HG02970 (cell line): ENCODE data around the gene ARHGEF28.

Source experiments
- ATAC-seq: cut with Tn5 transposase; IDR thresholded peaks from one replicate; pipeline ENCODE4 v1.9.1; 2021; ENCODE audit warnings: mild to moderate bottlenecking, moderate library complexity, moderate number of reproducible peaks; ENCODE audit not compliant: unreplicated experiment, low FRiP score

Gene ARHGEF28

GRCh38 chr5:73648515-73648914 lies 22.5 kb downstream of the ARHGEF28 start:
- no peak for ATAC-seq

DNA sequence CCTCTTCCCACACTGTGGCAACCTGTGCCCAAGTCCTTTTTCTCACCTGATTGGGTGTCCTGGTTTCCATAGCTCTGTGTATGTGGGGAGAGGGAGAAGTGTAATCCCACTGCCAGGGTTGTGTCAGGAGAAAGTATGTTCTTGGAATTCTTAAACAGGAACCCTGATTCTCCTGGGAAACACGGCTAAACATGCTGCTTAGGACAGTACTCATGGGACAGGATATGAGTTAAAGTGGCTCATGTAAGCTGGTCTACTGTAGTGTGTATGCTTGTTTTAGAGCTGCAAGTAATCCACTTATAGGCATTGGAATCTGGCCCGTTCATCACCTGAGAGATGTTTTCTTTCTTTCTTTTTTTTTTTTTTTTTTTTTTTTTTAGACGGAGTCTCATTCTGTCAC lies 23.9 kb downstream of the ARHGEF28 start:
- no peak for ATAC-seq

GRCh38 chr5:73652391-73652790 lies 26.4 kb downstream of the ARHGEF28 start:
- no peak for ATAC-seq

DNA sequence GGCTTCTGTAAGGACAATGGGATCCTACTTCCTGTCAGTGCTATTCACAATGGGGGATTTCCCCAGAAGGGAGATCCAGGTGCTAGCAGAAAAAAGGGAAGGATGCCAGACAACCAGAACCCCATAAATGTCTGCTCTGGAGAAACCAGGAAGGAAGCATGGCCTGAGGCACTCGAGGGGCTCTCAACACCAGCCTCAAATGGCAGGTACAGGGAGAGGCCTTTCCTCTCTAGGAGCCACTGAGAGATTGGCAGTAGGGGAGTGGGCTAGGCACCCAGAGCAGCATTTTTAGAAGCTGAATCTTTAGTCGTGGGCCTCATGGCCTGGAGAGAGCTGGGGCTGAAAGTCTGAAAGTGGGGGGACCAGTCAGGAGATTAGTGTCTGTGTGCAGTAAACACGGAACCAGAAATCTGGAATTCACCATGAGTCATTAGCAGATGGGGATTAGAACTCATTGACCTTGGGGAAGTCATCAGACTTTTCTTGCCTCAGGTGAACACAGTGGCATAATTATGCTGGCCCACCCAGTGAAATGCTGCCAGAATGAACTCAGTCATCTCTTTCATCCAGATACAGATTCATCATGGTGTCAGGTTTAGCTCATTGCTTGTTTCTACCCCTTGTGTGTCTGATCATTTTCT lies 28.3 kb downstream of the ARHGEF28 start:
- no peak for ATAC-seq

DNA sequence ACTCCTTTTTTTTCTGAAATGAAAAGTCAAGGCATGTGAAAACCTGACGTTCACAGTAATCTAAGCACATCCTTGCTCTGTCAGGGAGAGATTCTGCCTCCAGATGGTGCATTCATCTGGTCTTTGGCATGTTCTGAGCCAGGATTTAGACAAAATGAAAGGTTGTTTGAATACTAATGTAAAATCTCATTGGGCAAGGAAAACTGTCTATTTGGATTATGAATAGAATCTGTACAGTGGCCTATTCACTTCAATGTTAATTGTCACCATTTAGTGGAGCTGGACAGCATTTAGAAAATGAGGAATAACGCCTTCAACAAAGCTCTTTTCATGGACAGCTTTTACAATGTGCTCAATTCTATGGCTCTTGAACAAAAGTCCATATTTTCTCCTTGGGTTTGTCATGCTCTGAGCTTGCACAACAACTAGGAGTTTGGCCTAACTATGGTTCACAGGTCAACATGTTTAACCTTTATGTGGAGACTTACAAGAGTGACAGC lies 28.9 kb downstream of the ARHGEF28 start:
- no peak for ATAC-seq

DNA sequence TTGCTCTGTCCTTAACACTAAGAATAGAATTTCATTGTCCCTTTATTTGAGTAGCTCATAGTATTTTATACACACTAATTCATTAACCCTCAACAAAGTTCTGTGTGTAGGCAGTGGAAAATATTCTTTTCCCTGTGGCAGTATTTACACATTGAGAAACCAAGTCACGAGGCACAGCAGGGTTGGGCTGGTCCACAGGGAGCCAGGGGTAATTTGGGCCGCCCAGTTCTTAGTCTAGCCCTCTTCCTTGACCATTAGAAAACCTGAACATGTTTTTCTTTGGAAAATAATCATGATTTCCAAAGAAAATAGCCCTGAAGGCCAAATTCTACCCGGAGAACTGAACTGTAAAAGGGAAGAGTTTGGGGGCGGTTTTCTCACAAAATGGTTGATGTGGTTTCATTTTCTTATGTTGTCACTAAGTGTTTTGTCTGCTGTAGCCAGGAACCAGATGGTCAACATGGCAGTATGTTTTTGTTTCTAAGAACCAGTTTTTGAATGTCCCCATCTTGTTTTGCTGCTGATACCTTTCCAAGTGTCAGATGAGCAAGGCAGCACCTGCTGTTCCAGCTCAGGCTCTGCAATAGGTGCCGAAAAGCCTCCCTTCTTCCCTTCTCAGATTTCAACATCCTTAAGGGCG lies 29.6 kb downstream of the ARHGEF28 start:
- no peak for ATAC-seq

DNA sequence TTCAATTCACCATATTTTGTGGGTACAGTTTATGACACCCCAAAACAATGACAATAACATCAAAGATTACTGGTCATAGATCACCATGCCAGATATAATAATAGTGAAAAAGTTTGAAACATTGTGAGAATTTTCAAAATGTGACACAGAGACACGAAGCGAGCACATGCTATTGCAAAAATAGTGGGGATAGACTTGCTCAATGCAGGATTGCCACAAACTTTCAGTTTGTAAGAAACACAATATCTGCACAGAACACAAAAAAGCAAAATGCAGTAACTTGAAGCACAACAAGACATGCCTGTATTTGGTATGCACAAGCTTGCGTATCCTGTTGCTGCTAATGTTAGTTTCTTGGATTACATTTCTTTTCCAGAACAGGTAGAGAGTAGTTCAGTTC lies 35.8 kb downstream of the ARHGEF28 start:
- ATAC-seq = no peak

GRCh38 chr5:73663161-73663859 lies 37.3 kb downstream of the ARHGEF28 start:
- no peak for ATAC-seq

- no peak for ATAC-seq
These were observed 37.9 kb downstream of the ARHGEF28 start for GRCh38 chr5:73663860-73664240.

DNA sequence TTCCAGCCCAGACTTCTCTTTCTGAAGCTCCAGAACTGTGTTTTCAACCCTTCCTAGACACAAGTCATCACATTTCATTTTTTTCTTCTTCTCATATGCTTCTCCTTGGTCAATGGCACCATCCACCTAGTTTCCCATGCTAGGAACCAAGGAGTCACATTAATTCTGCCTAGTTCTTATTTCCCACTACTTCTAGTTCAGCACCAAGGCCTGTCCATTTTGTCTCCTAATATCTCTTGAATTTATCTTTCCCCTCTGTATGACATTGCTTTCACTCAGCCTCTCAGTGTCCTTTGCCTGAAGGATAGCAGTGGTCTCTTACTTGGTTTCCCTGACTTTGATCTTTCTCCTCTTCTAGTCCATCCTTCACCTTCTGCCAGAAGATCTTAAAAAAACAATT lies 38.8 kb downstream of the ARHGEF28 start:
- no peak for ATAC-seq

- ATAC-seq = no peak
These were observed 40.9 kb downstream of the ARHGEF28 start for GRCh38 chr5:73666891-73667290.

DNA sequence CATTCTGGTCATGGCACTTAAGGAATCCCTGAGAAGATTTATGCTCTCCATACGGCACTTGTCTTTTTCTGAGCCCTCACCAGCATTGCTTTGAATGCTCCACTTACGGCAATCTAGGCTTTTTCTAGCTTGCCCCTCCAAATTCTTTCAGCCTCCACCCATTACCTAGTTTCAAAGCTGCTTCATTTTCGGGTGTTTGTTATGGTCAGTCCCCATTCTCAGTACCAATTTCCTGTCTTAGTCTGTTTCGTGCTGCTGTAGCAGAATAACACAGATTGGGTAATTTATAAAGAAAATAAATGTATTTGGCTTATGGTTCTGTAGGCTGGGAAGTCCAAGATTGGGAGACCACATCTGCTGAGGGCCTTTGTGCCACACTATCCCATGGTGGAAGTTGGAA lies 42.0 kb downstream of the ARHGEF28 start:
- no peak for ATAC-seq

- ATAC-seq = no peak
These were observed 42.6 kb downstream of the ARHGEF28 start for GRCh38 chr5:73668486-73669111.

DNA sequence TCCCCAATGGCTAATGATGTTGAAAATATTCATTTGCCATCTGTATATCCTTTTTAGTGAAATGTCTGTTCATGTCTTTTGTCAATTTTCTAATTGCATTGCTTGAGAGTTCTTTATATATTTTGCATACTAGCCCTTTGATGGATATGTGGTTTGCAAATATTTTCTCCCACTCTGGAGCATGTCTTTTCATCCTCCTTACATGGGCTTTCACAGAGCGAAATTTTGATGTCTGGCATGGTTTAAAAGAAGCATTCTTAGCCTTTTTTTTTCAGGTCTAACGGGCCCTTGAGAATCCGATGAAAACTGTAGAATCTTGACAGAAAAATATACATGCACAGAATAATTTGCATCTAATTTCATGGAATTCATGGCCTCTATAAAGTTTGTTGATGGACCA lies 44.7 kb downstream of the ARHGEF28 start:
- ATAC-seq = no peak

- ATAC-seq = no peak
These were observed 46.1 kb downstream of the ARHGEF28 start for GRCh38 chr5:73672132-73672531.

- no peak for ATAC-seq
These were observed 47.2 kb downstream of the ARHGEF28 start for GRCh38 chr5:73673161-73673591.

DNA sequence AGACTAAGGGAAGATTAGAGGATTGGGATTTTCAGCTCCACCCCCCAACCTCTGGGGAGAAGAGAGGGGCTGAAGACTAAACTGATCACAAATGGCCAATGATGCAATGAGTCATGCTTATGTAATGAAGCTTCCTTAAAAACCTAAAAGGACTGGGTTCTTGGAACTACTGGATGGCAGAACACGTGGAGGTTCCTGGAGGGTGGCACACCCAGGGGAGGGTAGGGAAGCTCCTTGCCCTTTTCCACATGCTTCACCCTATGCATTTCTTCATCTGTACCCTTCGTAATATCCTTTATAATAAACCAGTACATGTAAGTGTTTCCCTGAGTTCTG lies 48.6 kb downstream of the ARHGEF28 start:
- ATAC-seq = no peak

DNA sequence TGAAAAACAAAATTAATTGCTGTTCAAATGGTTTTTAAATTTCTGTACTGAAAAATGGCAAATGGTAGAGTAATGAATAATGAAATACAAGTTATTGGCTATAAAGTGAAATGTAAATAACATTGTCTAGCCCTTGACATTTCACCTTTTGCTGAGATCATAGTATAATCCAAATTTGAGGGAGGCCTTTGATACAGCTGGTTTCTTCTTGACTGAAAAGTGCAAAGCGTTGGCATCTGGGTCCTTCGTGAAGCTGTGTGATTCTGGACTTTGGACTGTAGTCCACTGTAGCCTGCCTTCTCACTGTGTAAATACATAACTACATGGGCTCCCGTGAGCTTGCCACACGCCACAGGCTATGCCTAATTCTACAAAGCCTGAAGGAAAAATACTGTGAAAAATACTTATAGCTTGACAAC lies 52.3 kb downstream of the ARHGEF28 start:
- ATAC-seq = no peak

DNA sequence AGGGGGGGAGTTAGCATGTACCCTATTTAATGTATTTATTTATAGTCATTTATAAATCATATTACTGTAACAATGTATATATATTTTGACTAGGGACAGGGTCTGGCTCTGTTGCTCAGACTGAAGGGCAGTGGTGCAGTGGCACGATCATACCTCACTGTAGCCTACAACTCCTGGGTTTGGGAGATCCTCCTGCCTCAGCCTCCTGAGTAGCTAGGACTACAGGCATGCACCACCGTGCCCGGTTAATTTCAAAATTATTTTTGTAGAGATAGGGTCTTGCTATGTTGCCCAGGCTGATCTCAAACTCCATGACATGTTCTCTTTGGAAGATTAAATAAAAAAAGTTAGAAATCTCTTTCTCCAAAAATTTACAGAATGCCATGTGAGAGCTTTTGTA lies 52.8 kb downstream of the ARHGEF28 start:
- no peak for ATAC-seq

DNA sequence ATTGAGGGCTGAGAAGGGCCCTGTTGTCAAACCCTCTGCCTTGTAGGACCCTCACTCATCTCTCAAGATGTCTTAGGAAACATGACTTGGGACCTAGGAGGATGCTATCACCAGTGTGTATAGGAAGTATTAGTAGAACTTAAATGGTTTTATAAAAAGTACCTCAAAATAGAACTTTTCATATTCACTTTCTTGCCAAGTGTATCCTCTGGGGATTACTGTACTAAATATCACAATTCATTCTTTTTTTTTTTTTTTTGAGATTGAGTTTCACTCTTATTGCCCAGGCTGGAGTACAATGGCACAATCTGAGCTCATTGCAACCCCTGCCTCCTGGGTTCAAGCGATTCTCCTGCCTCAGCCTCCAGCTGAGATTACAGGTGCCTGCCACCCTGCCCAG lies 56.2 kb downstream of the ARHGEF28 start:
- ATAC-seq = no peak

DNA sequence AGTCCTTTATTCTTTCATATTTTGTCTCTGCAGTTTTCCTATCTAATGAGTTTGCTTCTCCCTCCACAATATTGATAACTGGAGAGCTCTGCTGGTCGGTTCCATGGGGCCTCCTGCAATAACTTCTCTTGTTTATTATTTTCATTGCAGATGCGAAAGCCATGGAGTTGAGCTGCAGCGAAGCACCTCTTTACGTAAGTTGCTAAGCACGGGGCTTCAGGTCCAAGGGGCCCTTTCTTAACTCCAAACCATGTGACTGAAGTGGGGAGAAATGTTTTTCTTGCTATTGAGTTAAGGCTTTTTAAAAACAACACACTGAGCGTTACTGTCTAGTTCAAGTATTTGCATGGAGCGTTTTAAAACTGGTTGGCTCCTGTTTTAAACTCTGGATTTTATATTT lies 58.7 kb downstream of the ARHGEF28 start:
- ATAC-seq = no peak
